Measurements from ENCODE around the gene CEP85.

Gene CEP85

DNA sequence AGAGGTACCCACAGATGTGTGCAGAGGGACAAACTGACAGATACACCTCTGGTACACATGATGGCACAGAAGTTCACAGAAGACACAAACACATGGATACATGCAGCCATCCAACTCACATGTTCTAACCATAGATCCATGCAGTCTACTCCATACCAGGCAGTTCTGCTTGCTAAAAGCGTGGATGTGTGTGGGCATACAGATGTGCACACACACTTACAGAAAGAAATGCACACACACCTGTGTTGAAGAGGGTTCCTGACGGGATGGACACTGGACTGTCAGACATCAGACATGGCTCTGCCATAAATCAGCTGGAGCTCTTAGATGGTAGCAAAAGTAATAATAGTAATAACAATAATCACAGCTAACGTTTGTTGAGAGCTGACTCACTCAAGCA, 90.5 kb downstream of the CEP85 start:
- H3K36me3 Mint-ChIP-seq, result peaks cover 39% of the 10 kb centered on the region
- H3K4me1 Mint-ChIP-seq, result peaks cover 41% of the 10 kb centered on the region
- no peak overlapping the region for H3K4me3 Mint-ChIP-seq
- no peaks in the 10 kb centered on the region for H3K9me3 Mint-ChIP-seq
- no peak for DNase-seq
- H3K27me3 Mint-ChIP-seq, result no peaks in the 10 kb centered on the region
- H3K27ac Mint-ChIP-seq, result no peak overlapping the region
- CTCF ChIA-PET, result interaction anchor here (1.1 to 19.9 kb wide), 3 partner anchors 37 to 42 kb away, joined by 3 to 632 read pairs (median 59); partner anchors contain the start of gene SH3BGRL3

GRCh38 chr1:26327956-26328362, 94.0 kb downstream of the CEP85 start:
- peaks cover 14% of the 10 kb centered on the region for H3K36me3 Mint-ChIP-seq
- no peak overlapping the region for H3K4me3 Mint-ChIP-seq
- CTCF ChIA-PET, result interaction anchor here (0.7 to 19.9 kb wide), 3 partner anchors 46 to 89 kb away, joined by 3 to 632 read pairs (median 3); partner anchors contain the start of gene SH3BGRL3
- no peak for DNase-seq
- peaks cover 9% of the 10 kb centered on the region for H3K27me3 Mint-ChIP-seq
- H3K27ac Mint-ChIP-seq, result no peak overlapping the region
- no peaks in the 10 kb centered on the region for H3K9me3 Mint-ChIP-seq
- peaks cover 12% of the 10 kb centered on the region for H3K4me1 Mint-ChIP-seq
